HEK293 (cell line): ENCODE data around the gene SETD1A.

Source experiments
- EGR2 ChIP-seq: fragments of 450-650 bp; formaldehyde crosslinking; IDR thresholded peaks from 2 replicates; pipeline ENCODE4 v1.5.1; 2016; ENCODE audit warnings: low read depth, missing biosample characterization, missing genetic modification characterization
- GLI2 ChIP-seq: fragments of 450-650 bp; formaldehyde crosslinking; IDR thresholded peaks from 2 replicates; pipeline ENCODE4; 2017; ENCODE audit warnings: missing biosample characterization, missing genetic modification characterization, low read depth, borderline replicate concordance
- INSM2 ChIP-seq: fragments of 450-650 bp; formaldehyde crosslinking; IDR thresholded peaks from 2 replicates; pipeline ENCODE4 v1.5.1; 2016; ENCODE audit warnings: missing biosample characterization, missing genetic modification characterization
- MYNN ChIP-seq: fragments of 450-650 bp; formaldehyde crosslinking; IDR thresholded peaks from 2 replicates; pipeline ENCODE4 v1.5.1; 2016; ENCODE audit warnings: missing biosample characterization, missing genetic modification characterization, borderline replicate concordance
- SP7 ChIP-seq: fragments of 450-650 bp; formaldehyde crosslinking; IDR thresholded peaks from 2 replicates; pipeline ENCODE4 v1.5.1; 2016; ENCODE audit warnings: missing biosample characterization, missing genetic modification characterization
- YY1 ChIP-seq: fragments of 450-650 bp; formaldehyde crosslinking; IDR thresholded peaks from 2 replicates; pipeline ENCODE4 v1.5.1; 2018; ENCODE audit warnings: missing biosample characterization, missing genetic modification characterization
- ZBTB10 ChIP-seq: fragments of 450-650 bp; formaldehyde crosslinking; IDR thresholded peaks from 2 replicates; pipeline ENCODE4 v1.5.1; 2016; ENCODE audit warnings: missing biosample characterization, missing genetic modification characterization
- ZNF133 ChIP-seq: fragments of 450-650 bp; formaldehyde crosslinking; IDR thresholded peaks from 2 replicates; pipeline ENCODE4 v1.5.1; 2016; ENCODE audit warnings: missing biosample characterization, missing genetic modification characterization
- ZNF157 ChIP-seq: fragments of 450-650 bp; formaldehyde crosslinking; IDR thresholded peaks from 2 replicates; pipeline ENCODE4 v1.5.1; 2016; ENCODE audit warnings: missing biosample characterization, missing genetic modification characterization
- ZNF174 ChIP-seq: fragments of 450-650 bp; formaldehyde crosslinking; IDR thresholded peaks from 2 replicates; pipeline ENCODE4 v1.5.0; 2017; ENCODE audit warnings: missing biosample characterization, mild to moderate bottlenecking, missing genetic modification characterization
- ZNF23 ChIP-seq: fragments of 450-650 bp; formaldehyde crosslinking; IDR thresholded peaks from 2 replicates; pipeline ENCODE4 v1.5.1; 2016; ENCODE audit warnings: missing biosample characterization, missing genetic modification characterization, borderline replicate concordance
- ZNF24 ChIP-seq: fragments of 450-650 bp; formaldehyde crosslinking; IDR thresholded peaks from 2 replicates; pipeline ENCODE4 v1.5.1; 2016; ENCODE audit warnings: missing biosample characterization, missing genetic modification characterization
- ZNF292 ChIP-seq: fragments of 450-650 bp; formaldehyde crosslinking; IDR thresholded peaks from 2 replicates; pipeline ENCODE4 v1.5.1; 2016; ENCODE audit warnings: low read depth, missing biosample characterization, missing genetic modification characterization, borderline replicate concordance
- ZNF311 ChIP-seq: fragments of 450-650 bp; formaldehyde crosslinking; IDR thresholded peaks from 2 replicates; pipeline ENCODE4 v1.5.1; 2017; ENCODE audit warnings: missing biosample characterization, missing genetic modification characterization, borderline replicate concordance
- ZNF404 ChIP-seq: fragments of 450-650 bp; formaldehyde crosslinking; IDR thresholded peaks from 2 replicates; pipeline ENCODE4 v1.5.1; 2017; ENCODE audit warnings: missing biosample characterization, missing genetic modification characterization
- ZNF529 ChIP-seq: fragments of 450-650 bp; formaldehyde crosslinking; IDR thresholded peaks from 2 replicates; pipeline ENCODE4 v1.5.1; 2017; ENCODE audit warnings: missing genetic modification characterization, missing biosample characterization; ENCODE audit not compliant: insufficient replicate concordance
- ZNF544 ChIP-seq: fragments of 450-650 bp; formaldehyde crosslinking; IDR thresholded peaks from 2 replicates; pipeline ENCODE4 v1.5.0; 2017; ENCODE audit warnings: missing biosample characterization, missing genetic modification characterization
- ZNF585B ChIP-seq: fragments of 450-650 bp; formaldehyde crosslinking; IDR thresholded peaks from 2 replicates; pipeline ENCODE4 v1.5.1; 2016; ENCODE audit warnings: missing biosample characterization, missing genetic modification characterization
- ZNF768 ChIP-seq: fragments of 450-650 bp; formaldehyde crosslinking; IDR thresholded peaks from 2 replicates; pipeline ENCODE4 v1.5.1; 2018; ENCODE audit warnings: missing biosample characterization, mild to moderate bottlenecking, missing genetic modification characterization
- ZNF830 ChIP-seq: fragments of 450-650 bp; IDR thresholded peaks from 2 replicates; pipeline ENCODE4 v1.5.0; 2018; ENCODE audit warnings: missing biosample characterization, missing genetic modification characterization, low read depth, mild to moderate bottlenecking, moderate library complexity
- TF ChIP-seq, protein P1 (sequence below): fragments of 450-650 bp; formaldehyde crosslinking; IDR thresholded peaks from 2 replicates; pipeline ENCODE4 v1.5.1; 2016; ENCODE audit warnings: missing biosample characterization, missing genetic modification characterization
- TF ChIP-seq, protein P2 (sequence below): fragments of 450-650 bp; IDR thresholded peaks from 2 replicates; pipeline ENCODE4 v1.5.1; 2018; ENCODE audit warnings: missing biosample characterization, mild to moderate bottlenecking, missing genetic modification characterization
- TF ChIP-seq, protein P3 (sequence below): fragments of 450-650 bp; formaldehyde crosslinking; conservative IDR thresholded peaks from 2 replicates; pipeline ENCODE4 v1.5.1; 2016; ENCODE audit warnings: low read depth, missing biosample characterization, missing genetic modification characterization
- TF ChIP-seq, protein P4 (sequence below): fragments of 450-650 bp; formaldehyde crosslinking; IDR thresholded peaks from 2 replicates; pipeline ENCODE4 v1.5.1; 2016; ENCODE audit warnings: missing biosample characterization, missing genetic modification characterization

Gene SETD1A

DNA sequence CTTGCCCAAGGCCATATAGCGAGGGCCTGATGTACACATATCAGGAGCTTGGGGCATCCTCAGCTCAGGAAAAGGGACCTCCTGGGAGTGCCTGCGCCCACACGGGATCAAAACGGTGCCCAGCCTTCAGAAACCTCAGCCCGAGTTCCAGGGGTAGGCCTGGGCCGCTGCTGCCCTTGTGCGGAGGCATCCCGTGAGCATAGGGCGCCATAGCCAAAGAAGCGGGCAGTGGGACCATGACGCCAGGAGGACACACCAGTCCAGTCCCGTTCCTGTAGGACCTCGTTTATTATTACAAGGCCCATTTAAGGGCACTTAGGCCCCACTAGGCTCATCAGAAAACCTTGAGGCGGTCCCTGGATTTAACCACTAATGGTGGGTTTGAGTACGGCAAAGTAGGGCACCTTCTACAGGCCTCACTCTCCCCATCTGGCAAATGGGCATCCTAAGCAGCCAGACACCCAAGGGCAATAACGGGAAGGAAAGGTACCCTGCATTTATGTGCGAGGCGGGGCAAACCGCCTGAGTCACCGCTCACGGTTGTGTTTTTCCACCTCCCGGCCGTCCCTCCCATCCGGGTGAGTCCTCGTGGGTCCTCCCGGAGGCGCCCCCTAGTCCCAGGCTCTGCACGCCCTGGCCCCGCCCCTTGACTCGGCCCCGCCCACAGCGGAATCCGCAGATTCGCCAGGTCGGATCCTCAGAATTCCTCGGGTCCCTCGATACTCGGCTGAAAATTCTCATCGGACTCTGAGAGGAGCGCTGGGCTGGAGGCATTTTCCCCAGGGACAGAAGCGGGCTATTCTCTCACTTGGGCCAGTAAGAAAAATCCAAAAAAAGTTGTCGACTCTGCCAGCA lies 726 bp upstream of the SETD1A start (continued):
- no peak for TF ChIP-seq ZNF174 (tag by site-specific recombination)
- TF ChIP-seq, protein P1, sequence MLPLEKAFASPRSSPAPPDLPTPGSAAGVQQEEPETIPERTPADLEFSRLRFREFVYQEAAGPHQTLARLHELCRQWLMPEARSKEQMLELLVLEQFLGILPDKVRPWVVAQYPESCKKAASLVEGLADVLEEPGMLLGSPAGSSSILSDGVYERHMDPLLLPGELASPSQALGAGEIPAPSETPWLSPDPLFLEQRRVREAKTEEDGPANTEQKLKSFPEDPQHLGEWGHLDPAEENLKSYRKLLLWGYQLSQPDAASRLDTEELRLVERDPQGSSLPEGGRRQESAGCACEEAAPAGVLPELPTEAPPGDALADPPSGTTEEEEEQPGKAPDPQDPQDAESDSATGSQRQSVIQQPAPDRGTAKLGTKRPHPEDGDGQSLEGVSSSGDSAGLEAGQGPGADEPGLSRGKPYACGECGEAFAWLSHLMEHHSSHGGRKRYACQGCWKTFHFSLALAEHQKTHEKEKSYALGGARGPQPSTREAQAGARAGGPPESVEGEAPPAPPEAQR (tag by site-specific recombination), result no peak
- no peak for TF ChIP-seq ZNF311 (tag by site-specific recombination)
- TF ChIP-seq, protein P2, sequence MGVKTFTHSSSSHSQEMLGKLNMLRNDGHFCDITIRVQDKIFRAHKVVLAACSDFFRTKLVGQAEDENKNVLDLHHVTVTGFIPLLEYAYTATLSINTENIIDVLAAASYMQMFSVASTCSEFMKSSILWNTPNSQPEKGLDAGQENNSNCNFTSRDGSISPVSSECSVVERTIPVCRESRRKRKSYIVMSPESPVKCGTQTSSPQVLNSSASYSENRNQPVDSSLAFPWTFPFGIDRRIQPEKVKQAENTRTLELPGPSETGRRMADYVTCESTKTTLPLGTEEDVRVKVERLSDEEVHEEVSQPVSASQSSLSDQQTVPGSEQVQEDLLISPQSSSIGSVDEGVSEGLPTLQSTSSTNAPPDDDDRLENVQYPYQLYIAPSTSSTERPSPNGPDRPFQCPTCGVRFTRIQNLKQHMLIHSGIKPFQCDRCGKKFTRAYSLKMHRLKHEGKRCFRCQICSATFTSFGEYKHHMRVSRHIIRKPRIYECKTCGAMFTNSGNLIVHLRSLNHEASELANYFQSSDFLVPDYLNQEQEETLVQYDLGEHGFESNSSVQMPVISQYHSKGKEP, result no peak
- no peak for TF ChIP-seq ZNF404 (tag by site-specific recombination)
- TF ChIP-seq, protein P3, sequence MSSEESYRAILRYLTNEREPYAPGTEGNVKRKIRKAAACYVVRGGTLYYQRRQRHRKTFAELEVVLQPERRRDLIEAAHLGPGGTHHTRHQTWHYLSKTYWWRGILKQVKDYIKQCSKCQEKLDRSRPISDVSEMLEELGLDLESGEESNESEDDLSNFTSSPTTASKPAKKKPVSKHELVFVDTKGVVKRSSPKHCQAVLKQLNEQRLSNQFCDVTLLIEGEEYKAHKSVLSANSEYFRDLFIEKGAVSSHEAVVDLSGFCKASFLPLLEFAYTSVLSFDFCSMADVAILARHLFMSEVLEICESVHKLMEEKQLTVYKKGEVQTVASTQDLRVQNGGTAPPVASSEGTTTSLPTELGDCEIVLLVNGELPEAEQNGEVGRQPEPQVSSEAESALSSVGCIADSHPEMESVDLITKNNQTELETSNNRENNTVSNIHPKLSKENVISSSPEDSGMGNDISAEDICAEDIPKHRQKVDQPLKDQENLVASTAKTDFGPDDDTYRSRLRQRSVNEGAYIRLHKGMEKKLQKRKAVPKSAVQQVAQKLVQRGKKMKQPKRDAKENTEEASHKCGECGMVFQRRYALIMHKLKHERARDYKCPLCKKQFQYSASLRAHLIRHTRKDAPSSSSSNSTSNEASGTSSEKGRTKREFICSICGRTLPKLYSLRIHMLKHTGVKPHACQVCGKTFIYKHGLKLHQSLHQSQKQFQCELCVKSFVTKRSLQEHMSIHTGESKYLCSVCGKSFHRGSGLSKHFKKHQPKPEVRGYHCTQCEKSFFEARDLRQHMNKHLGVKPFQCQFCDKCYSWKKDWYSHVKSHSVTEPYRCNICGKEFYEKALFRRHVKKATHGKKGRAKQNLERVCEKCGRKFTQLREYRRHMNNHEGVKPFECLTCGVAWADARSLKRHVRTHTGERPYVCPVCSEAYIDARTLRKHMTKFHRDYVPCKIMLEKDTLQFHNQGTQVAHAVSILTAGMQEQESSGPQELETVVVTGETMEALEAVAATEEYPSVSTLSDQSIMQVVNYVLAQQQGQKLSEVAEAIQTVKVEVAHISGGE, result no peak
- peak; percentile 48; the same call in 1 of the 2 replicates for TF ChIP-seq EGR2
- TF ChIP-seq YY1 (tag by site-specific recombination), result peak; percentile 49
- TF ChIP-seq ZNF157 (tag by site-specific recombination), result no peak
- no peak for TF ChIP-seq ZNF585B (tag by site-specific recombination)
- TF ChIP-seq ZNF830 (tag by site-specific recombination), result no peak
- no peak for TF ChIP-seq ZNF529 (tag by site-specific recombination)
- no peak for TF ChIP-seq ZNF768 (tag by site-specific recombination)
- no peak for TF ChIP-seq ZNF133 (tag by site-specific recombination)
- TF ChIP-seq MYNN, result no peak
- TF ChIP-seq ZNF23 (tag by site-specific recombination), result no peak
- TF ChIP-seq INSM2 (tag by site-specific recombination), result no peak
- TF ChIP-seq, protein P4, sequence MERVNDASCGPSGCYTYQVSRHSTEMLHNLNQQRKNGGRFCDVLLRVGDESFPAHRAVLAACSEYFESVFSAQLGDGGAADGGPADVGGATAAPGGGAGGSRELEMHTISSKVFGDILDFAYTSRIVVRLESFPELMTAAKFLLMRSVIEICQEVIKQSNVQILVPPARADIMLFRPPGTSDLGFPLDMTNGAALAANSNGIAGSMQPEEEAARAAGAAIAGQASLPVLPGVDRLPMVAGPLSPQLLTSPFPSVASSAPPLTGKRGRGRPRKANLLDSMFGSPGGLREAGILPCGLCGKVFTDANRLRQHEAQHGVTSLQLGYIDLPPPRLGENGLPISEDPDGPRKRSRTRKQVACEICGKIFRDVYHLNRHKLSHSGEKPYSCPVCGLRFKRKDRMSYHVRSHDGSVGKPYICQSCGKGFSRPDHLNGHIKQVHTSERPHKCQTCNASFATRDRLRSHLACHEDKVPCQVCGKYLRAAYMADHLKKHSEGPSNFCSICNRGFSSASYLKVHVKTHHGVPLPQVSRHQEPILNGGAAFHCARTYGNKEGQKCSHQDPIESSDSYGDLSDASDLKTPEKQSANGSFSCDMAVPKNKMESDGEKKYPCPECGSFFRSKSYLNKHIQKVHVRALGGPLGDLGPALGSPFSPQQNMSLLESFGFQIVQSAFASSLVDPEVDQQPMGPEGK (tag by site-specific recombination), result peak; percentile 10; the same call in 1 of the 2 replicates
- TF ChIP-seq ZNF24, result peak; percentile 42; the same call in 1 of the 2 replicates
- TF ChIP-seq SP7 (tag by site-specific recombination), result peak; percentile 81
- TF ChIP-seq ZNF544 (tag by site-specific recombination), result no peak
- TF ChIP-seq ZNF292, result no peak
- no peak for TF ChIP-seq ZBTB10 (tag by site-specific recombination)
- no peak for TF ChIP-seq GLI2
